ENCODE measurements around the gene ITGAV.
"Not testable (repeated sequence)": the region's sequence is repeated elsewhere in the genome, so short reads cannot be mapped to it uniquely, and the experiment has no call there.

The ITGAV gene

DNA sequence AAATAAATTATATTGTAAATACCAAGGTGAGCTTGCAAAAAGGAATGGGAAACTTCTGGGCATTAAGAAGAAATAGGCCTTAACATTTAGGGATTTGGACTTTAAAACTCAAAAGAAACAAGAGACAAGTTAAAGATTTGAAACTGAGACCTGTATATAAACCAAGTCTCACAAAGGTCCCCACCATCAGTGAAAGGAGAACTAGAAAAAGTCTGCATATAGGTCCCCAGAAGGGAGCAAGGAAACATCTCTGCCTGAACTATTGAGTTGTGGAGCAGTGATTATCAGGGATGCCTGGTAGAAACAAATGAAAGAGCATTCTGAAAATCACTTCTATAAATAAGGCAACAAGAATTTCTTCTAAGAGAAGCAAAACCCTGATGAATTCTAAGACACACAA lies 30.5 kb upstream of the ITGAV start:
- DNase-seq (ENCODE audit: extremely low read depth, insufficient read length), result no peak
- TF ChIP-seq, protein P1, sequence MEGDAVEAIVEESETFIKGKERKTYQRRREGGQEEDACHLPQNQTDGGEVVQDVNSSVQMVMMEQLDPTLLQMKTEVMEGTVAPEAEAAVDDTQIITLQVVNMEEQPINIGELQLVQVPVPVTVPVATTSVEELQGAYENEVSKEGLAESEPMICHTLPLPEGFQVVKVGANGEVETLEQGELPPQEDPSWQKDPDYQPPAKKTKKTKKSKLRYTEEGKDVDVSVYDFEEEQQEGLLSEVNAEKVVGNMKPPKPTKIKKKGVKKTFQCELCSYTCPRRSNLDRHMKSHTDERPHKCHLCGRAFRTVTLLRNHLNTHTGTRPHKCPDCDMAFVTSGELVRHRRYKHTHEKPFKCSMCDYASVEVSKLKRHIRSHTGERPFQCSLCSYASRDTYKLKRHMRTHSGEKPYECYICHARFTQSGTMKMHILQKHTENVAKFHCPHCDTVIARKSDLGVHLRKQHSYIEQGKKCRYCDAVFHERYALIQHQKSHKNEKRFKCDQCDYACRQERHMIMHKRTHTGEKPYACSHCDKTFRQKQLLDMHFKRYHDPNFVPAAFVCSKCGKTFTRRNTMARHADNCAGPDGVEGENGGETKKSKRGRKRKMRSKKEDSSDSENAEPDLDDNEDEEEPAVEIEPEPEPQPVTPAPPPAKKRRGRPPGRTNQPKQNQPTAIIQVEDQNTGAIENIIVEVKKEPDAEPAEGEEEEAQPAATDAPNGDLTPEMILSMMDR (IDR thresholded peaks at IDR 0.05; ENCODE audit: insufficient read depth, low read length, poor library complexity, severe bottlenecking), result no peak
- H3K27me3 ChIP-seq (replicated peaks; ENCODE audit: control insufficient read depth, insufficient read depth, low read length), result no peaks in the 10 kb centered on the region
- H3K36me3 ChIP-seq (ENCODE audit: control insufficient read depth, insufficient read depth, low read length), result no peaks in the 10 kb centered on the region
- no peak overlapping the region for H3K4me3 ChIP-seq (replicated peaks; ENCODE audit: low read depth, low read length)

DNA sequence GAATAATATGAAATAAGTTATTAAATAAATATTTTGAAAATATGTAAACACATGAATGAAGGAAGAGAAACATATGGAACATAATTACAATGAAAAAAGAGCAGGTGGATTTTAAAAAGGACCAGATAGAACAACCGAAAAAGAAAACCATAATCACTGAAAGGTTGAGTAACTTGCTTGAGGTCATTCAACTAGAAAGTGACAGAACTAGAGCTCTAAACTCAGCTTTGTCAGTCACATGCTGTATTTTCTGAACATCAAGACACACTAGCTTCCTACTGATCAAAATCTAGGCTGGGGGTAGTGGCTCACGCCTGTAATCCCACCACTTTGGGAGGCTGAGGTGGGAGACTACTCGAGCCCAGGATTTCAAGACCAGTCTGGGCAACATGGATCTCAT lies 30.0 kb upstream of the ITGAV start:
- TF ChIP-seq, protein P1 (IDR thresholded peaks at IDR 0.05; ENCODE audit: insufficient read depth, low read length, poor library complexity, severe bottlenecking), result no peak
- no peaks in the 10 kb centered on the region for H3K27me3 ChIP-seq (replicated peaks; ENCODE audit: control insufficient read depth, insufficient read depth, low read length)
- no peak overlapping the region for H3K4me3 ChIP-seq (replicated peaks; ENCODE audit: low read depth, low read length)
- DNase-seq (ENCODE audit: extremely low read depth, insufficient read length), result peak; percentile 21
- no peaks in the 10 kb centered on the region for H3K36me3 ChIP-seq (ENCODE audit: control insufficient read depth, insufficient read depth, low read length)

DNA sequence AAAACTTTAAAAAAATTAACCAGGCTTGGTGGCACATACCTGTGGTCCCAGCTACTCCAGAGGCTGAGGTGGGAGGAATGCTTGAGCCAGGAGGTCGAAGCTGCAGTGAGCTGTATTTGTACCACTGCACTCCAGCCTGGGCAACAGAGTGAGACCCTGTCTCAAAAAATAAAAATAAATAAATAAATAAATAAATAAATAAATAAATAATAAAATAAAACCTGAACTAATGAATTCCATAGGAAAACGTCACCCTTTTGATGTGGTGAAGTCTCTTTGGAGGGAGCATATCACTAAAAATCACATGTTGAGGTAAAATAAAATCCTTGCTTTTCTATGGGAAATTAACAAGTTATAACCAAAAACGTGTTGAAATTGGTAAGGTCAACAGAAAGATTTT lies 29.6 kb upstream of the ITGAV start:
- H3K36me3 ChIP-seq (ENCODE audit: control insufficient read depth, insufficient read depth, low read length), result no peaks in the 10 kb centered on the region
- no peaks in the 10 kb centered on the region for H3K27me3 ChIP-seq (replicated peaks; ENCODE audit: control insufficient read depth, insufficient read depth, low read length)
- H3K4me3 ChIP-seq (replicated peaks; ENCODE audit: low read depth, low read length), result no peak overlapping the region
- TF ChIP-seq, protein P1 (IDR thresholded peaks at IDR 0.05; ENCODE audit: insufficient read depth, low read length, poor library complexity, severe bottlenecking), result no peak
- DNase-seq (ENCODE audit: extremely low read depth, insufficient read length), result no peak

GRCh38 chr2:186561467-186562208 lies 28.2 kb upstream of the ITGAV start:
- H3K4me3 ChIP-seq (replicated peaks; ENCODE audit: low read depth, low read length), result no peak overlapping the region

GRCh38 chr2:186562209-186562578 lies 27.7 kb upstream of the ITGAV start:
- TF ChIP-seq, protein P1 (IDR thresholded peaks at IDR 0.05; ENCODE audit: insufficient read depth, low read length, poor library complexity, severe bottlenecking), result no peak
- H3K27me3 ChIP-seq (replicated peaks; ENCODE audit: control insufficient read depth, insufficient read depth, low read length), result no peaks in the 10 kb centered on the region
- no peak overlapping the region for H3K4me3 ChIP-seq (replicated peaks; ENCODE audit: low read depth, low read length)
- H3K36me3 ChIP-seq (ENCODE audit: control insufficient read depth, insufficient read depth, low read length), result no peaks in the 10 kb centered on the region
- no peak for DNase-seq (ENCODE audit: extremely low read depth, insufficient read length)

More at GRCh38 chr2:186561467-186562208, 28.2 kb upstream of the ITGAV start:
- TF ChIP-seq, protein P1 (IDR thresholded peaks at IDR 0.05; ENCODE audit: insufficient read depth, low read length, poor library complexity, severe bottlenecking), result no peak
- Histone ChIP-seq H3K27me3 (replicated peaks; ENCODE audit: control insufficient read depth, insufficient read depth, low read length) (no peaks in the 10 kb centered on the region), H3K36me3 (ENCODE audit: control insufficient read depth, insufficient read depth, low read length) (no peaks in the 10 kb centered on the region)
- DNase-seq (ENCODE audit: extremely low read depth, insufficient read length), result no peak

- H3K36me3 ChIP-seq (ENCODE audit: control insufficient read depth, insufficient read depth, low read length); DNase-seq (ENCODE audit: extremely low read depth, insufficient read length): not testable (repeated sequence)
Measured at GRCh38 chr2:186568600-186568999, 21.3 kb upstream of the ITGAV start.

DNA sequence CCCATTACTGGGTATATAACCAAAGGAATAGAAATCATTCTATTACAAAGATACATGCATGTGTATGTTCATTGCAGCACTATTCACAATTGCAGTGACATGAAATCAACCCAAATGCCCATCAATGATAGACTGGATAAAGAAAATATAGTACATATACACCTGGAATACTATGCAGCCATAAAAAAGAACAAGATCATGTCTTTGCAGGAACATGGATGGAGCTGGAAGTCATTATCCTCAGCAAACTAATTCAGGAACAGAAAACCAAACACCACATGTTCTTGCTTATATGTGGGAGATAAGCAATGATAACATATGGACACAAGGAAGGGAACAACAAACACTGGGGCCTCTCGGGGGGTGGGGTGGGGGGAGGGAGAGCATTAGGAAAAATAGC lies 20.7 kb upstream of the ITGAV start:
- not testable (repeated sequence) for H3K27me3 ChIP-seq (replicated peaks; ENCODE audit: control insufficient read depth, insufficient read depth, low read length)

More at GRCh38 chr2:186568600-186568999, 21.3 kb upstream of the ITGAV start:
- not testable (repeated sequence) for H3K4me3 ChIP-seq (replicated peaks; ENCODE audit: low read depth, low read length); H3K27me3 ChIP-seq (replicated peaks; ENCODE audit: control insufficient read depth, insufficient read depth, low read length)

More for the DNA sequence above, 20.7 kb upstream of the ITGAV start:
- not testable (repeated sequence) for DNase-seq (ENCODE audit: extremely low read depth, insufficient read length); H3K4me3 ChIP-seq (replicated peaks; ENCODE audit: low read depth, low read length); H3K36me3 ChIP-seq (ENCODE audit: control insufficient read depth, insufficient read depth, low read length)

Data from GM06990 (cell line).